GM21423 (cell line): ENCODE measurements around the gene PANX1.

Experiments used
- ATAC-seq: cut with Tn5 transposase; IDR thresholded peaks from one replicate; pipeline ENCODE4 v1.9.1; 2021; ENCODE audit warnings: mild to moderate bottlenecking, moderate library complexity; ENCODE audit not compliant: unreplicated experiment

Gene PANX1

DNA sequence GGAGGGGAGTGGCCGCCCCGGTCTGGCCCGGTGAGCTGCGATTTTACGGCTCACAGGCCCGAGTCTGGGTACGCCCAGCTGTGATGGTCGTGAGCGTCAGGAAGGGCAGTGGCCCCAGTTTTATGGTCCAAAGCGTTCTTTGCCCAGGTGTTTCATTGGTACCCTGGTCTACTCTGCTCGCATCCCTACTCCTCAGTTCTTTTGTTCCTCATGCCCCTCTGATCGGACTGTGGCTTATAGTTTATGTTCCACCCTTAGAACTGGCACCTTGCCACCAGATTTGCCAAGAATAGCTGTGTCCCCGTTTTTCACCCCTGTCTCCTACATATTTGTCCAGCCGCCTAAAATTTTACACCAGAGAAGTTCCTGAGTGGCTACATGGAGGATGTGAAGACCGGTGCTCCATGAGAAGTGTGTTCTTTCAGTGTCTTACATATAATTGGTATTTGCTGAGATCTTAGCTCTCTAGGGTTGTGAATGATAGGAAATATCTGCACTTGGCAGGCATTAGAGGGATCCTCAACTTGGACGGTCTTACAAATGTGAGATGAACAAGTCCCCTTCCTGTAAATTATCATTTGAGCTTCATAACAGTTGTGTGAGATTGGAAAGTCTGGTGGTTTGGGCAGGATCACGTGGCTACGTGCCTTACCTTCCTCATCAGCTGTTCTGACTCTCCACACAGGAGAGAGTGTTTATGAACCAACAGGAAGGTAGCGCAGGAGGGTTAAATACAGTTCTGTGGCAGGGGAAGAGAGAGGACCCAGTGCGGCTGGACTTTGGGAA, 1.1 kb downstream of the PANX1 start:
- no peak for ATAC-seq

- ATAC-seq: no peak
These were observed 1.8 kb downstream of the PANX1 start for GRCh38 chr11:94130298-94131046.

DNA sequence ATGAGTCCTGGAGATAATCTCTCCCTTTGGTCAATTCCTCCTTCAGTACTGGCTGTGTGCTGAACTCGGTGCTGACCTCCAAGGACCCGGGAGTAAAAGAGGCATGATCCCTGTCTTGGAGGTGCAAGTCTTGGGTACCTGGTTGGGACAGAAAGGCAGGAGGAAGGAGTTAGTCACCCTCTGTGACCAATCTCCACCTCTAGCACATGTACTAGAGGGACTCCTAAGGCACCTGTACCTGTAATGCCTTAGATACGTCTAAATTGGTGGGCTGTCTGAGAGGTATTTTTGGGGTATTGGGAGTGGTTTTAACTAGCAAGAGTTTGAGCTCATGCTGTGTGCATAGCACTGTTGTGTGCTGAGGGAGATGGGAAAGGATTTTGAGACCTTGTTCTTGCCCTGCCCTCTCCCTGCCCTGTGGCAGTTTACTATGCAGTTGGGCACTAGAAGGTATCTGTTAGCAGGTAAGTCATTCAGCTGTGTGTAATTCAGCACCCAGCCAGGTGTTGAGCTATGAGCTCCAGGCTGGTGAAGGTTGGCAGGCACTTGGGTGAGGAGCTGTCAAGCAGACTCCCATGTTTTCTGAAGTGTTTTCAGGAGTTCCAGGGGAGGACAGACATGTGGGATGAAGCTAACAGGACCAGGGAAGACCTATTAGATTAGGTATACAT, 2.5 kb downstream of the PANX1 start:
- no peak for ATAC-seq

DNA sequence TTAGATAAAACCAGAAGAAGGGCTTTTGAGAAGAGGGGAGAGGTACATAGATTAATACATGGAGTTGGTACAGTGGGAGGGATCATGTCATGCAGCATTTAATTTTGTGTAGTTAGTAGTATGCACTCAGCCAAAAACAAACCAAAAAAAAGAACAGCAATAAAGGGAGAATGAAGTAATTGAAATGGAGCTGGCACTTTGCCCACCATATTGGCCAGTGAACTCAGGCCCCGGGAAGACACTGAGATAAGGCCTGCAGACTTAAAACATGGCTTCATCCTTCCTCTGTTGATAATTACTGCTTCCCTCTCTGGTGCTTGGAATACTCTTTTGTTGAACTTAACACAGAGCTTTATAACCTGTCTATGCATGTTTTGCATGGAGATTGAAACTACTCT, 3.1 kb downstream of the PANX1 start:
- ATAC-seq: no peak

DNA sequence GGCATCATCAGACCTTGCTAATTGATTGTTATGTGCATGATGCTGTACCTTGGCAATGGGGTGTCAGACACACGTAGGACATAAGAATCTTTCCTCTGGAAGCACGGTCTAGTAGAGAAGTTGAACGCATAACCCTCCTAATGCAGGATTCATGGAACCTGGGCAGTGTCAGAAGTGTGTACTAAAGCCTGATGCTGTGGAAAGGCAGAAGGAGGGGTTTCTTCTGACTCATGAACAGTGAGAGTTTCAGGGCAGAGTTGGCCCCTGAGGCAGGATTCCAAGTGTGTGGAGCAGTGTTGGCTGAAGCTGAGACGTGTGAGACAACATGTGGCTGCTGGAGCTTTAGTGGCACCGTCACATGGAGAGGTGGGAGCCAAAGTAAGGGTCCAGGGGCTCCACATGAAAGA, 3.5 kb downstream of the PANX1 start:
- ATAC-seq: no peak

GRCh38 chr11:94132823-94133408, 4.3 kb downstream of the PANX1 start:
- ATAC-seq: no peak

GRCh38 chr11:94133752-94134151, 5.1 kb downstream of the PANX1 start:
- no peak for ATAC-seq

- ATAC-seq: peak; percentile 56
These were observed 6.2 kb downstream of the PANX1 start for GRCh38 chr11:94134651-94135512.

GRCh38 chr11:94139416-94139815, 10.8 kb downstream of the PANX1 start:
- no peak for ATAC-seq

GRCh38 chr11:94140154-94140655, 11.6 kb downstream of the PANX1 start:
- ATAC-seq: no peak

GRCh38 chr11:94141511-94142307, 13.1 kb downstream of the PANX1 start:
- no peak for ATAC-seq

DNA sequence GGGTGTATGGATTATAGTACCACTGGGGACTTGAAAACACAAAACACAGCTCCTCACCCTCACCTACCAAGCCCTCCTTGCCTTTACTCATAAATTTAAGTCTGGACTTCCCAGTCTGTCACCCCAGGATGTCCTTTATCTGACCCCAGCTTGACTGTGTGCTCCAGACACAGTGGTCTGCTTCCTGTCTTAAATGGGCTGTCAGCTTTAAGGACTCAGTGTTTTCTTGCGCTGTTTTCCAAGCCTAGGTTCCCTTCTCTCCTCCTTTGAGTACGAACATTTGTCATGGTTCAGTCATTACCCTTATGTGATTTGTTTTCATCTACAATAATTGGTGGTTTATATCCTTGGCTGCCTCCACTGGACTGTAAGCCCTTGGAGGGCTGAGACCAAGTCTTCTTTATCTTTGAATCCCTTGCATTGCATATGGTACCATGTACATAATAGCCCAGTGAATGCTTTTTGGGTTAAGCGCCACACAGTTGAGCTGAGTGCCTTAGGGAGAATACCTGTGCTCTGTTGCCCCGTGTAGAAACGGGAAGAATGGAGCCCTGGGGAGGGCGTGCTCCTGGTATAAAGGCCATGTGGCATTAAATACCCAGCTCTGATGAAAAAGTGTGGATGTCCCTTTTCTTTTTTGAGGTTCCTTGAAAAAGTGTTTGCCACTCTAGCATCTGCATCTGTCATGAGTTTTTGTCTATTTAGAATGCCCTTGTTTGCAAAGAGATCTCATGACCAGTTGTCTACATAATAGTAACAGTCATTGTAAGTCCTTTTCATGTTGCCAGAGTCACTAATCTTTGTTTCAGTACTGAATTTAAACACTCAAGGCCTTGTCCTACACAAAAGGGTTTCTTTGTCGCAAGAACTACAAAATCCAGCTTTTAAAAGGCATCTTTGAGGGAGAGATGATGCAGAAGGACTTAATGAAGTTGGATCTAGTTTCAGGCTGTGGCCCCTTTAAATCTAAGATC, 14.0 kb downstream of the PANX1 start:
- no peak for ATAC-seq

- no peak for ATAC-seq
These were observed 15.6 kb downstream of the PANX1 start for GRCh38 chr11:94144216-94144615.

DNA sequence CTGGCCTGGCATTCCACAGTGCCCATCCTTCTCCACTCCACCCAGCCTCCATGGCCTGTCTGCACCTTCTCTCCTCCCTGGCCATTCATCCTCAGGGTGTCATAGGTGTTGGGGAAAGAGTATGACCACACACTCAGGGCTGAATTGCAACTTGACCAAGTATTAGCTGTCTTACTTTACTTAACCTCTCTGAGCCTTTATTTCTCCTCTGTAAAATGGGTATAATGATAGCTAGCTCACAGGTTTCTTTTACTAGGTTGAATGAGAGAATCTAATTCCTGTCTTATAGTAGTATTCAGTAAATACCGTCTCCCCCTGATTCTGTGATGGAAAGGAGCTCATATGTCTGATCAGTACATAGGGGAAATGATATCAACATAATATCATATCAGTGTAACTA, 16.0 kb downstream of the PANX1 start:
- no peak for ATAC-seq

DNA sequence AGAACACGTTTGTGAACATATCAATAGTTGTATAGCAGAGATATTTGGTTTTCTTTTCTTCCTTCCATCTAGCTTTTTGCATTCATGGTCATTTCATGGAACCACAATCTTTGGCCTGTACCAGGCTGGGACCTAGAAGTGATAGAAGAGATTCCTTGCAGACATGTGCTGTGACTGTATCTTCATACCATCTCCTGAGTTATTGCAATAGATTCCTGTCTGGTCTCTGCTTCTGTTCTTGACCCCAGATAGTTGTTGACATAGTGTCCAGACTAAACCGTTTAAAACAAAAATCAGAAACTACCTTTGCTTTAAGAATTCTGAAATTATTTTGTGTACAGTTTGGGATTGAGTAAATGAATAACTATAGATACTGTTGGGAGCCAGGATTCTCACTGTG, 16.8 kb downstream of the PANX1 start:
- ATAC-seq: no peak

GRCh38 chr11:94145916-94146315, 17.3 kb downstream of the PANX1 start:
- ATAC-seq: no peak

- peak; percentile 33 for ATAC-seq
These were observed 18.8 kb downstream of the PANX1 start for GRCh38 chr11:94147433-94147845.

- ATAC-seq: no peak
These were observed 19.5 kb downstream of the PANX1 start for GRCh38 chr11:94148189-94148588.
